Measurements from ENCODE around the gene SLC9A1. TPM values are rescaled to one million over a fixed set of nuclear protein-coding genes. Genes with fewer than 3 reads are reported as not detected.

Gene SLC9A1
- total and polyA plus RNA-seq, 2 donors (not counting 1 experiment from before 2014, with no cell fraction given): 7.3 to 22.5 TPM

GRCh38 chr1:27149084-27149761 lies 5.7 kb downstream of the SLC9A1 start:
- 77% methylated on average over 6 of the region's 8 CpGs for whole genome bisulfite sequencing (ENCODE audit: insufficient coverage)
- no peak for TF ChIP-seq EZH2 (IDR thresholded peaks at IDR 0.05; ENCODE audit: borderline replicate concordance, insufficient read depth, low read depth, low read length, poor library complexity, severe bottlenecking)
- TF ChIP-seq, protein P1, sequence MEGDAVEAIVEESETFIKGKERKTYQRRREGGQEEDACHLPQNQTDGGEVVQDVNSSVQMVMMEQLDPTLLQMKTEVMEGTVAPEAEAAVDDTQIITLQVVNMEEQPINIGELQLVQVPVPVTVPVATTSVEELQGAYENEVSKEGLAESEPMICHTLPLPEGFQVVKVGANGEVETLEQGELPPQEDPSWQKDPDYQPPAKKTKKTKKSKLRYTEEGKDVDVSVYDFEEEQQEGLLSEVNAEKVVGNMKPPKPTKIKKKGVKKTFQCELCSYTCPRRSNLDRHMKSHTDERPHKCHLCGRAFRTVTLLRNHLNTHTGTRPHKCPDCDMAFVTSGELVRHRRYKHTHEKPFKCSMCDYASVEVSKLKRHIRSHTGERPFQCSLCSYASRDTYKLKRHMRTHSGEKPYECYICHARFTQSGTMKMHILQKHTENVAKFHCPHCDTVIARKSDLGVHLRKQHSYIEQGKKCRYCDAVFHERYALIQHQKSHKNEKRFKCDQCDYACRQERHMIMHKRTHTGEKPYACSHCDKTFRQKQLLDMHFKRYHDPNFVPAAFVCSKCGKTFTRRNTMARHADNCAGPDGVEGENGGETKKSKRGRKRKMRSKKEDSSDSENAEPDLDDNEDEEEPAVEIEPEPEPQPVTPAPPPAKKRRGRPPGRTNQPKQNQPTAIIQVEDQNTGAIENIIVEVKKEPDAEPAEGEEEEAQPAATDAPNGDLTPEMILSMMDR (IDR thresholded peaks at IDR 0.05): no peak
- no peak overlapping the region for H3K27ac ChIP-seq (ENCODE audit: low read length in 2 of 2)
- H3K4me3 ChIP-seq (ENCODE audit: control extremely low read depth in 1 of 5, extremely low read depth in 1 of 5, insufficient read depth in 1 of 5, low read depth in 2 of 5, low read length in 4 of 5): no peak overlapping the region
- intact Hi-C loops (cut with micrococcal nuclease): no loop called here
- H4K20me1 ChIP-seq (ENCODE audit: control insufficient read depth, insufficient read depth, low read length, poor library complexity, severe bottlenecking): no peaks in the 10 kb centered on the region
- CTCF ChIA-PET: interaction anchor here (1.1 to 1.5 kb wide), 2 partner anchors 13 to 48 kb away, joined by 3 read pairs; no protein-coding TSS in a partner anchor
- peaks cover 19 to 45% of the 10 kb centered on the region in 2 donors for H3K4me1 ChIP-seq (ENCODE audit: control insufficient read depth in 2 of 2, insufficient read depth in 2 of 2, low read length in 2 of 2)
- Mint-ChIP-seq H3K27ac (peak overlapping the region; percentile 83), H3K4me3 (no peak overlapping the region), H3K9me3 (ENCODE audit: insufficient read depth) (no peaks in the 10 kb centered on the region), H3K4me1 (peaks cover 55% of the 10 kb centered on the region), H3K27me3 (no peaks in the 10 kb centered on the region)
- peaks cover 0 to 7% of the 10 kb centered on the region in 2 experiments for H3K36me3 ChIP-seq (replicated peaks in 1 of 2; ENCODE audit: control extremely low read depth in 1 of 2, control insufficient read depth in 1 of 2, extremely low read depth in 1 of 2, insufficient read depth in 2 of 2, low read length in 1 of 2)
- ATAC-seq (ENCODE audit: low read depth) (no peak), DNase-seq (no peak)
- POLR2A ChIA-PET: no interaction called here
- peaks cover 60% of the 10 kb centered on the region for H3K79me2 ChIP-seq (ENCODE audit: control insufficient read depth, insufficient read depth, low read length)
- H3K9me3 ChIP-seq (ENCODE audit: control extremely low read depth in 1 of 3, control insufficient read depth in 2 of 3, insufficient read depth in 1 of 3, low read length in 2 of 3): no peaks in the 10 kb centered on the region
- no peaks in the 10 kb centered on the region for H3K27me3 ChIP-seq (replicated peaks in 1 of 4; ENCODE audit: control extremely low read depth in 1 of 4, control insufficient read depth in 3 of 4, insufficient read depth in 4 of 4, low read length in 3 of 4)
- no peak overlapping the region for H3K9ac ChIP-seq (ENCODE audit: low read length)
- H2AFZ ChIP-seq (ENCODE audit: insufficient read depth, low read depth, low read length, poor library complexity, severe bottlenecking): no peak overlapping the region
- peak overlapping the region; percentile 26 for H3K4me2 ChIP-seq (replicated peaks; ENCODE audit: low read depth, low read length, poor library complexity, severe bottlenecking)

GRCh38 chr1:27148591-27148990 lies 6.3 kb downstream of the SLC9A1 start:
- Histone ChIP-seq H3K4me1 (ENCODE audit: control insufficient read depth in 2 of 2, insufficient read depth in 2 of 2, low read length in 2 of 2) (peaks cover 13 to 38% of the 10 kb centered on the region in 2 donors), H3K4me2 (replicated peaks; ENCODE audit: low read depth, low read length, poor library complexity, severe bottlenecking) (no peak overlapping the region), H3K79me2 (ENCODE audit: control insufficient read depth, insufficient read depth, low read length) (peaks cover 60% of the 10 kb centered on the region), H3K36me3 (replicated peaks in 1 of 2; ENCODE audit: control extremely low read depth in 1 of 2, control insufficient read depth in 1 of 2, extremely low read depth in 1 of 2, insufficient read depth in 2 of 2, low read length in 1 of 2) (peaks cover 0 to 7% of the 10 kb centered on the region in 2 experiments), H3K9ac (ENCODE audit: low read length) (no peak overlapping the region), H3K27me3 (replicated peaks in 1 of 4; ENCODE audit: control extremely low read depth in 1 of 4, control insufficient read depth in 3 of 4, insufficient read depth in 4 of 4, low read length in 3 of 4) (no peaks in the 10 kb centered on the region), H3K27ac (ENCODE audit: low read length in 2 of 2) (peak overlapping the region in 1 of 2 donors; percentile 4), H4K20me1 (ENCODE audit: control insufficient read depth, insufficient read depth, low read length, poor library complexity, severe bottlenecking) (no peaks in the 10 kb centered on the region), H3K9me3 (ENCODE audit: control extremely low read depth in 1 of 3, control insufficient read depth in 2 of 3, insufficient read depth in 1 of 3, low read length in 2 of 3) (no peaks in the 10 kb centered on the region), H2AFZ (ENCODE audit: insufficient read depth, low read depth, low read length, poor library complexity, severe bottlenecking) (no peak overlapping the region), H3K4me3 (ENCODE audit: control extremely low read depth in 1 of 5, extremely low read depth in 1 of 5, insufficient read depth in 1 of 5, low read depth in 2 of 5, low read length in 4 of 5) (no peak overlapping the region)
- TF ChIP-seq, protein P1 (IDR thresholded peaks at IDR 0.05): no peak
- no peak for TF ChIP-seq EZH2 (IDR thresholded peaks at IDR 0.05; ENCODE audit: borderline replicate concordance, insufficient read depth, low read depth, low read length, poor library complexity, severe bottlenecking)
- H3K4me1 Mint-ChIP-seq: peaks cover 49% of the 10 kb centered on the region
- CTCF ChIA-PET: interaction anchor here (1.4 to 1.5 kb wide), 2 partner anchors 46 to 49 kb away, joined by 3 to 5 read pairs; no protein-coding TSS in a partner anchor
- ATAC-seq (ENCODE audit: low read depth) (peak; percentile 38), DNase-seq (no peak)
- no peak overlapping the region for H3K4me3 Mint-ChIP-seq
- H3K9me3 Mint-ChIP-seq (ENCODE audit: insufficient read depth): no peaks in the 10 kb centered on the region
- intact Hi-C loops (cut with micrococcal nuclease): no loop called here
- no peaks in the 10 kb centered on the region for H3K27me3 Mint-ChIP-seq
- WGBS (ENCODE audit: insufficient coverage): 90% methylated on average over 2 of the region's 2 CpGs
- POLR2A ChIA-PET: no interaction called here
- peak overlapping the region; percentile 83 for H3K27ac Mint-ChIP-seq
